ENCODE results near the gene CDC23.
A peak's percentile ranks its signal among the peaks of the same experiment; 100 is the strongest.
"Not testable (repeated sequence)": the region's sequence is repeated elsewhere in the genome, so short reads cannot be mapped to it uniquely, and the experiment has no call there.

The CDC23 gene

DNA sequence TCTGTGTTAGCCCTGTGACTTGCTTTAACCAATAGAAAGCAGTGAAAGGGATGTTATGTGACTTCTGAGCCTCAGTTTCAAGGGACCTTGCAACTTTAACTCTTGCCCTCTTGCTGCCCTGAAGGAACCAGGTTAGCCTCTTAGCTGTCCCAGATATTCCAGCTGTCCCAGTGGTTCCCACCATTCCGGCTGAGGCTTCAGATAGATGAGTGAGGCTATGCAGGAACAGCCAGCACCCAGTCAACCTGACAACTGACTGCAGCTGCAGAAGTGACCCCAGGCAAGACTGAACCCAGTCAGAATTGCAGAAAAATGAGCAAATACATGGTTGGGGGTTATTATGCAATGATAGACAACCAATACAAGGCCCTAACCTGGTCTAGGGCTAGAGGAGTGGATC lies 10.4 kb upstream of the CDC23 start:
- intact Hi-C loops (cut with DNase I): no loop called here
- no peak for DNase-seq

DNA sequence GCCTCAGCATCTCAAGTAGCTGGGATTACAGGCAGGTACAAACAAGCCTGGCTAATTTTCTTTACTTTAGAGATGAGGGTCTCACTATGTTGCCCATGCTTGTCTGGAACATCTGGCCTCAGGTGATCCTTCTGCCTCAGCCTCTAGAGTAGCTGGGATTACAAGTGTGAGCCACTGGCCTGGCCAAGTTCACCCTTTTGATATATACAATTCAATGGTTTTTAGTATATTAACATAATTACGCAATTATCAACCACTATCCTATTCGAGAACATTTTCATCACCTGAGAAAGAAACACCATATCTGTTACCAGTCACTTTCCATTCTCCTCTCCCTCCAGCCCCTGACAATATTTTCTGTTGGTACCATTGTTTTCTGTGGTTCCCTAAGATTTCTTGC lies 3.7 kb upstream of the CDC23 start:
- intact Hi-C loops (cut with DNase I): loop anchor here (10.0 kb wide), 1 partner anchor 128 kb away; no protein-coding TSS in a partner anchor
- no peak for DNase-seq

DNA sequence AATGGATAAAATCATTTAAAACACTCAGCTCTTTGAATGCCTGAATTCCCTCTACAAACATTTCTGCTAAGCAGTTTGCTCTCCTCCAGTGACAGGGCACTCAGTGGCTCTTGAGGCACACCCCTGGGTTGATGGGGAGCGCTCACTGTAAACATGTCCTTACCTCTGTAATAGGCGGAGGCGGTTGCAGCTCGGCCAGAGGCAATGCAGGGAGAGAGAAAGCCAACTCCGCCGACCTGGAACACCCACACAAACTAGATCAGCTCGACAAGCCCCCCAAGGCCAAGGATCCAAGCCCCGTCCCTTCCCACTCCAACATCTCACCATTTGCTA lies 329 bp downstream of the CDC23 start:
- intact Hi-C loops (cut with DNase I): loop anchor here (5.0 to 10.0 kb wide), 2 partner anchors 35 to 132 kb away; partner anchors contain the start of genes BRD8 and KIF20A

DNA sequence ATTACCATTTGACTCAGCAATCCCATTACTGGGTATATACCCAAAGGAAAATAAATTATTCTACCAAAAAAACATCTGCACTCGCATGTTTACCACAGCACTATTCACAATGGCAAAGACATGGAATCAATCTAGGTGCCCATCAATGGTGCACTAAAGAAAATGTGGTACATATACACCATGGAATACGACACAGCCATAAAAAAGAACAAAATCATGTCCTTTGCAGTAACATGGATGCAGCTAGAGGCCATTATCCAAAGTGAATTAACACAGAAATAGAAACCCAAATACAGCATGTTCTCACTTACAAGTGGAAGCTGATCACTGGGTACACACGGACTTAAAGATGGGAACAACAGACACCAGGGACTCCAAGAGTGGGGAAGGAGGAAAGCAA lies 2.1 kb downstream of the CDC23 start:
- no peak for DNase-seq
- intact Hi-C loops (cut with DNase I): loop anchor here (5.0 to 10.0 kb wide), 2 partner anchors 34 to 134 kb away; partner anchors contain the start of genes BRD8 and KIF20A

More for the DNA sequence above, 329 bp downstream of the CDC23 start:
- DNase-seq: peak in 5 of 42 donors; percentile 2 to 45 (median 19)

DNA sequence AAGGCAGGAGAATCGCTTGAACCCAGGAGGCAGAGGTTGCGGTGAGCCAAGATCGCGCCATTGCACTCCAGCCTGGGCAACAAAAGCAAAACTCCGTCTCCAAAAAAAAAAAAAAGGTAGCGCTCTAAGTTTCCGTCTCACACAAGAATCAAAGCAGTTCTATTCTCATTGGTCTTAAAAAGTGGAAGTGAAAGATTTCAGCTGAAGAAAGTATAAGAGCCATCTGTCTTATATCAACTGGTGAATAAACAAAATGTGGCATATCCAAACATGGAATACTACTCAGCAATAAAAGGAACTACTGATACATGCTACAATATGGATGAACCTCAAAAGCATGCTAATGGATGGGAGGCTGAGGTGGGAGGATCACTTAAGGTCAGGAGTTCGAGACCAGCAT lies 19.3 kb downstream of the CDC23 start:
- DNase-seq; intact Hi-C loops (cut with DNase I): not testable (repeated sequence)

DNA sequence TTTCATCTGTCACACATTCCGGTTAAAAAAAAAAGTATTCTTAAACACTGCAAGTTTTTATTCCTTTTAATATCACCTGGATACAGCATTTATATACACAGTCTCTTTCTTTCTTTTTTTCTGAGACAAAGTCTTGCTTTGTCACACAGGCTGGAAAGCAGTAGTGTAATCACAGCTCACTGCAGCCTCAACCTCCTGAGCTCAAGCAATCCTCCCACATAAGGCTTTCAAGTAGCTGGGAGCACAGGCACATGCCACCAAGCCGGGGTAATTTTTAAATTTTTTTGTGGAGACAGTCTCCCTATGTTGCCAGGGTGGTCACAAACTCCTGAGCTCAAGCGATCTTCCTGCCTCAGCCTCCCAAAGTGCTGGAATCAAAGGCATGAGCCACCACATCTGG lies 20.3 kb downstream of the CDC23 start:
- intact Hi-C loops (cut with DNase I): no loop called here
- DNase-seq: peak in 20 of 42 donors; percentile 7 to 66 (median 28)

DNA sequence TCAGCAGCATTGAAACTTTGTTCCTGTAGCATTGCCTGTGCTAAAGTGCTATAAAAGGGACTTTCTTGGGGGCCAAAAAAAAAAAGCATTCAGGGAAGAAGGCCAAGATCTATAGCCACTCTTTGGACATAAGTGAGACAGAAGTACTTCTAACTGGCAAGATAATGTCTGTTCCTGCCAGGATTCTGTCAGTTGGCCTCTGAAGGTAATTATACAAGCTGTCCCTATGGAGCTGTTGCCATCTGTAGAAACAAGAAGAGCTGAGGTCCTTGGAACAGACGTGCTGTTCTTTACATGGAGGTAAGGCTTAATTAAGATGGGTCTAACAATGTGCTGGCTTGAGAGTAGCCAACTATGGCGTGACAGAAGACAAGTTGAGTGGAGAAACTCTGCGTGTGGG lies 24.5 kb downstream of the CDC23 start:
- intact Hi-C loops (cut with DNase I): no loop called here
- DNase-seq: no peak

DNA sequence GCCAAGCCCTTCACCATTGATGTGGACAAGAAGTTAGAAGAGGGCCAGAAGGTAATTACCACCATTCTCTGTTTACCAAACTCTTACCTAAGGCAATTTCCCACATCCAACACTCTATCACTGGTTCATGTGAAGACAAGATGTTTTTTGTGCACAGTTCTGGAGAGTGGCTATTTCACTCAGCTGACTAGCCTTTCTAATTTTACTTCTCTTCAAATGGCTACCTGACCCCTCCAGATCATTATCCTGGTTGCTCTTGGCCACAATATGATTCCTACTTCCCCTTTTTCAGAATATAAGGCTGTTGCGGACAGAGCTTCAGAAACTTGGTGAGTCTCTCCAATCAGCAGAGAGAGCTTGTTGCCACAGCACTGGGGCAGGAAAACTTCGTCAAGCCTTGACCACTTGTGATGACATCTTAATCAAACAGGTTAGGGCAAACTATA lies 27.1 kb downstream of the CDC23 start:
- DNase-seq: no peak
- intact Hi-C loops (cut with DNase I): no loop called here

DNA sequence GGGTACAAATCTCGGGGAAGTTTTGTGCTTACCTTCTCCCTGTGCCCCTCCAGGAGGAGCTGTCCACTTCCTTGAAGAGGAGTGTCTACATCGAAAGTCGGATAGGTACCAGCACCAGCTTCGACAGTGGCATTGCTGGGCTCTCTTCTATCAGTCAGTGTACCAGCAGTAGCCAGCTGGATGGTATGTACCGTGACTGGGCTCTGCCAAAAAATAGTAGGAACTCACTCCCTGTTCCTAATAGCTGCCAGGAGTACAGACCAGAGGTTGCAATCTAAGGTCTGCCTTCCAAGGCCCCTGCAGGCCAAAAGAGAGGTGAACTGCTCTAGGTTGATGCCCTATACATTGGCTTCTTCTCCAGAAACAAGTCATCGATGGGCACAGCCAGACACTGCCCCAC lies 30.3 kb downstream of the CDC23 start:
- intact Hi-C loops (cut with DNase I): no loop called here
- no peak for DNase-seq

DNA sequence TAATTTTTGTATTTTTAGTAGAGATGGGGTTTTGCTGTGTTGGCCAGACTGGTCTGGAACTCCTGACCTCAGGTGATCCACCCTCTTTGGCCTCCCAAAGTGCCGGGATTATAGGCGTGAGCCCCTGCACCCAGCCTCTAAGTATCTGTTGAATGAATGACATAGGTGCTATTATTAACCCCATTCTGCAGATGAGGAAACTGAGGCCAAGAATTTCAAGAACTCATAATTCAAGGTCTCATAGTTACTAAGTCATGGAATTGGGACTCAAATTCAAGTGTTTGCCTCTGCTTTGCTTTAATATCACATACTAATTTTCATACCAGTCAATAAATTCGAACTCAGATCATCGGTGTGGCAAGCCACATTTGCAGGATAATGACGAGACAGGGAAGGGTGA lies 32.3 kb downstream of the CDC23 start:
- no peak for DNase-seq
- intact Hi-C loops (cut with DNase I): no loop called here

DNA sequence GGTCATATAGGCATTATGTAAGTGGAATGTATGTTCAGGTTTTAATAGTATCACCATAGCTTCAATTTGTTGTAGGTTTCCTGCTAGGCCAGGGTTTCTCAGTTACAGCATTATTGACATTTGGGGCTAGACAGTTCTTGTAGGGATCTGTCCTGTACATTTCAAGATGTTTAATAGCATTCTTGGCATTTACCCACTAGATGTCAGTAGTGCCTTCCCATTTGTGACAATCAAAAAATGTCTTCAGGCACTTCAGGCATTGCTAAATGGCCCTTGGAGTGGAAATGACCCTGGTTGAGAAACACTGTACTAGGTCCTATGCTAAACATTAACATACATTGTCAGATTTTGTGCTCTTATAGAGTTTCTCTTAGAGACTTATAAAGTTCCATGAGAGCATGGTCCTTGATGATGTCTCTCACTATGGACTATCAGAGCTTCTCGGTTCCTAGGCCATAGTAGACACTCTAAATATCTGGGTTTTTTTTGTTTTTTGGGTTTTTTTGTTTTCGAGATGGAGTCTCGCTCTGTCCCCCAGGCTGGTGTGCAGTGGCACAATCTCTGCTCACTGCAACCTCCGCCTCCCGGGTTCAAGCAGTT lies 32.8 kb downstream of the CDC23 start:
- intact Hi-C loops (cut with DNase I): no loop called here
- no peak for DNase-seq

DNA sequence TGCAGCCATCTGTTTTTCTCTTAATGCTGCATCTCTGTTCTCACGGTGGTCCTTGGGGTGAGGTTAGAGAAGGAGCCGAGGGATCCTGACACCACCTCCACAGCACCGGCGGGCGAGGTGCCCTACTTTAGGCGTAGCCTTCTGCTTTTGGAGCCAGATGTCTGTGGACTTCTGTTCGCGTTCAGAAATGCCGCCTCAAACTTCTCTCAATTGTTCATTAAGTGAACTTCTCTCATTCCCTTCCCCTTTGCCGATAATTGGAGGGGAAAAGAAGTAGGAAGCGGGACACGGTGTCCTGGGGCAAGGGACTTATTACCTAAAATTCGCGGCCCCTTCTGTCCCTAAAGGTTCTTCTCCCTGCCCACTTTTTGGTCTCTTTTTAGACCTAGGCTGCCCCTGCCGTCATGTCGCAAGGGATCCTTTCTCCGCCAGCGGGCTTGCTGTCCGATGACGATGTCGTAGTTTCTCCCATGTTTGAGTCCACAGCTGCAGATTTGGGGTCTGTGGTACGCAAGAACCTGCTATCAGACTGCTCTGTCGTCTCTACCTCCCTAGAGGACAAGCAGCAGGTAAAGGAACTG lies 33.8 kb downstream of the CDC23 start:
- no peak for DNase-seq
- intact Hi-C loops (cut with DNase I): loop anchor here (5.0 kb wide), 1 partner anchor 33 kb away; the partner anchor contains the start of gene CDC23

DNA sequence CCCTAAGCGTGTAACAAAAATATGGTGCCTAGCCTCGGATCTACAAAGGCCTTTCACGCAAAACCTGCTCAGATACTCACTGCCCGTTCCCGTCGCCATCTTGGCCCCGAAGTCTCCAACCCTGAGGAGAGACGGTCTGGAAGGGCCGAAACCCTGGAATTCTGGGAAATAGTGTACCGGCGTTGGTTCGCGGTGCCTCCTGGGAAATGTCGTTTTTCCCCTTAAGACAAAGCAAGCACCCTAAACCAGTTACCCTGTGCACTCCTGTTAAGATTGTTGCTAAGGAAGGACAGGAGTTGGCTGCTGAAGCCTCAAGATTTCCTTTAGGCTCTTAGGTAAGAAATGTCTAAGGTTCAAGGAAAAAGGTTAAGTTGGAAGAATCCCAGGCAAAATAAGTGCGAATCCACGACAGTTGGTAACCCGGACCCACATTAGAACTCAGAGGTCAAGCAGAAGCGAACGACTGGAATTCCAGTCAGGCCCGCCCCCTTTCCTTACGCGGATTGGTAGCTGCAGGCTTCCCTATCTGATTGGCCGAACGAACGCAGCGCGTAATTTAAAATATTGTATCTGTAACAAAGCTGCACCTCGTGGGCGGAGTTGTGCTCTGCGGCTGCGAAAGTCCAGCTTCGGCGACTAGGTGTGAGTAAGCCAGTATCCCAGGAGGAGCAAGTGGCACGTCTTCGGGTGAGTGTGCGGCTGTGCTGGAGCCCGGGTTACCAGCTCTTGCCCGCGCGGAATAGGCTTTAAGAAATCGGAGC lies 34.4 kb downstream of the CDC23 start, which contains the start of the genes BRD8 and KIF20A:
BRD8 (minus strand) TSS at position 115 of the 761 bp plus-strand sequence; CDS start at position 99, 16 bp downstream.
KIF20A (plus strand) TSS at position 597 of the 761 bp plus-strand sequence. CDS start 569 bp downstream, outside the sequence.
- intact Hi-C loops (cut with DNase I): loop anchor here (5.0 kb wide), 1 partner anchor 34 kb away; the partner anchor contains the start of gene CDC23
- peak; percentile 88 to 99 (median 97) for DNase-seq

DNA sequence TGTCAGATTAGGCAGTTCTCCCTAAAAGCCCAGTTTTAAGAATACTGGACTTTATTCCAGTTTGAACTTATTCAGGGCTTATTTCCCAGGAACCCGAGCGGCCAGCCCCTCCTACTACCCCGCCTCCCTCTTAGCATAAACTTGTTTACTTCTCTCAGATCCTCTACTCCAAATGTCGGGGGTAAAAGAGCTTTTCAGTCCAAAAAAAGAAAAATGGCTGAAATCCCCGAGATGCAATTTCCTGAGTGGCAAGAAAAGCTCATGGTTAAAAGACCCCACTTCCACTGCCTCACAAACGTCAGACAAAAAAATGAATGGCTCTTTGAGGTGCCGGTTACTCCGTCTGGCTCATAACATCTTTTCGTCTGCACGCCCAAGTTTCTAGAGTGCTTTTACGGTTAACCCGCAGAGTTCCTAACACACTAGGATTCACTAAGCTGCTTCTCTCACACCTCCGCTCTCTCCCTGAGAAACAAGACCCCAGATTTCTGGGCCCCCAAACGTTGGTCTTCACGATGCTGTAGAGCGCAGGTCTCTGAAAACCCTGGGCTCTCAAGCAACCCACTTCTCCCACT lies 35.1 kb downstream of the CDC23 start:
- intact Hi-C loops (cut with DNase I): loop anchor here (5.0 kb wide), 1 partner anchor 34 kb away; the partner anchor contains the start of gene CDC23

DNA sequence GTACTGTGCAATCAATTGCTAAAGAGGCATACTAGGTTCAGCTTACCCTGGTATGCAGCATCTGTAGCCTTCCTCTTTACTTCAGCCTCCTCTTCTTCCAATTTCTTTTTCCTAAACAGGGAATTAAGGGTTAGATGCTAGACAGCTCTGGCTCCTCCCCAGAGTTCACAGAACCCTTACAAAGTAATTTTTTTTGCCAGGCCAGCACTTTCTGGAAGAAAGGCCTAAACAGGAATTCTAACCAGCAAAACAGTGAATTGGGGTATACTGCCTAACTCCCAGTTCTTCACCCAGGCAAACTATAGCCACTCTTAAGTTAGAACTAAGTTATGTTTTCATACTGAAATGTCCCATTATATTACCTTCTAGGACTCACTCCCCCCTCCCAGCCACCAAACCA lies 42.8 kb downstream of the CDC23 start:
- no peak for DNase-seq
- intact Hi-C loops (cut with DNase I): no loop called here

More for the DNA sequence above, 35.1 kb downstream of the CDC23 start:
- peak in 40 of 42 donors; percentile 11 to 74 (median 46) for DNase-seq

DNA sequence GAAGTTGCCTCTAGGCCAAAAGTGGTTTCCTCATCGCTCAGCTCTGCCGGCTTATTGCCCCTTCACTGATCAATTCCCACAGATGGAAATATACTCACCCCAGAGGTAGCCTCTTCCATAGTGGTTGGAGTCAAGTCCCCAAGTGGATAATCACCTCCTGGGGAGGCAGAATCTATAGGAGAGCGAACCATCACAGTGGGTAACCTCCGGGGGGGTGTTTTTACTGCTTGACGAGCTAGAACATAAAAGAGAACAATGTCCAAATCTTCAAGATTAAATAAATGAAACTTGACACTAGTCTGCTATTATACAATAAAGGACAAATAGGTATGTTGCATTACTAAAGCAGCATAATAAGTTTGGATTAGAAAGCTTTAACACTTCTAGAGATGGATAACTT lies 44.0 kb downstream of the CDC23 start:
- DNase-seq: no peak

DNA sequence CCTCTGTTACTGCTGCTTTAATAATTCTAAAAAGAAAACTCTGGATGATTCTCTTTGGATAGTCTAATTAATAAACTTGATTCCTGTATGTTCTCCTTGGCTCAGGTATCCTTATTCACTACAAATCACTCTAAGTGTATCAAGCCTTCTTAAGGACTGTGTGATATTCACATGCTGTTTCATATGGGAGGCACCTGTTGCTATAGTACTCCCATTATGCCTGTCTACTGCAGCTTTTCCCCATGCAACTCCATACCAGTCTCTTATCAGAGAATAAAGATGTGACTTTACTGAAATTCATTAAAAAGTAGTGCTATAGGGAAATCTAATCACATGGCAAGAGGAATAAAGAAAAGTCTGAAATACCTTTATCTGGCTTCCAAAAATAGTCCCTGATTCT lies 49.4 kb downstream of the CDC23 start:
- no peak for DNase-seq
- intact Hi-C loops (cut with DNase I): no loop called here

More for the DNA sequence above, 44.0 kb downstream of the CDC23 start:
- intact Hi-C loops (cut with DNase I): no loop called here

DNA sequence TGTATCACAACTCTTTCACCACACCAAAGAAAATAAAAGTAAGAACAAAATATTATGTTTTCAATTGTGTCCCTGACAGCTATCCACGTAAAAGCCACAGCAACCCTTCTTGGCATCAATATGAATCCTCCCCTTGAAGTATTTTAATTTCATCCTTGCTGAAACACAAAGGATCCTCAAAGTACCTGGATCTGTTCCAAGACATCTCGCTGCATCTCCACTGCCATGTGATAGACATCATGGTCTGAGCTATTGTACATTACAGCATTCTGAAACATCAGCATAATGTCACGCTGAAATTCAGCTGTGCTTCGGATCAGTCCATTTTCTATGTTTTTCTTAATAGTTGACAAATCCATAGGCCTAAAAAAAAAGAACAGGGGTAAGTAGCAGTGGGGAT lies 52.4 kb downstream of the CDC23 start:
- no peak for DNase-seq
- intact Hi-C loops (cut with DNase I): no loop called here

DNA sequence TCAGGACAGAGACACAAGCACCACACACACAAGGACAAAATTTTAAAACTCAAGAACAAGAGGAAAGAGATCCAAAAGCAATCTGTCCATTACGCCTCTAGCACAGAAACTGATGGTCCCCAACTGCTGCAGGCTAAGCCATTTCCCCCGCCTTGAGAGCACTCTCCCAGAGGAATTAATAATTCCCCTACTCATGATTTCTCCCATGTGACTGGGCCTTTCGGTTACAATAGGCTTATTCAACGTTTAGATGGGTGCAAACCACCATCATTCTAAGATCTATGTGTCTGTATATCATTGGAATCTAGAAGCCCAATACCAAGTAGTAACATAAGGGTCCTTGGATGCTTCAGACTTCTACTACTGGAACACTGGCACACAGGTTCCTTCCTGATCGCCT lies 53.5 kb downstream of the CDC23 start:
- intact Hi-C loops (cut with DNase I): no loop called here

More for the DNA sequence above, 53.5 kb downstream of the CDC23 start:
- peak in 5 of 42 donors; percentile 8 to 49 (median 20) for DNase-seq

Data from head of caudate nucleus (tissue), 42 donors.